ENCODE data around the gene PPP1R15B. TPM values are rescaled to one million over a fixed set of nuclear protein-coding genes. Genes with fewer than 3 reads are reported as not detected.

The PPP1R15B gene
- total RNA-seq, 1 experiment from 2014 or later, result 45.9 TPM

- TF ChIP-seq CTCF (conservative IDR thresholded peaks at IDR 0.05), result no peak
- Mint-ChIP-seq H3K36me3 (ENCODE audit: insufficient read depth in 1 of 3, low read depth in 3 of 3) (peaks cover 9 to 26% (median 17%) of the 10 kb centered on the region in 3 experiments; a peak in 6 of 7 replicates), H3K27ac (peak overlapping the region in 1 of 3 experiments; percentile 81; a peak in 1 of 7 replicates), H3K4me3 (no peak overlapping the region), H3K4me1 (peaks cover 32 to 42% of the 10 kb centered on the region in 2 experiments), H3K9me3 (no peaks in the 10 kb centered on the region), H3K27me3 (ENCODE audit: low read depth) (no peaks in the 10 kb centered on the region)
- Histone ChIP-seq H2BK15ac (ENCODE audit: low read depth, low read length) (no peak overlapping the region), H4K20me1 (ENCODE audit: control insufficient read depth, insufficient read depth, insufficient read length) (no peaks in the 10 kb centered on the region), H3K27me3 (ENCODE audit: insufficient read depth, low read length) (no peaks in the 10 kb centered on the region), H3K4ac (ENCODE audit: low read depth, low read length) (no peak overlapping the region), H3K4me2 (ENCODE audit: insufficient read depth, insufficient read length, low read length) (no peak overlapping the region), H4K8ac (replicated peaks; ENCODE audit: insufficient read length, low read depth, low read length) (no peak overlapping the region), H3T11ph (ENCODE audit: low read length) (no peak overlapping the region), H3K23ac (ENCODE audit: insufficient read length, low read depth, low read length) (no peak overlapping the region), H2BK5ac (ENCODE audit: insufficient read length, low read length) (no peak overlapping the region), H2BK12ac (ENCODE audit: insufficient read length, low read depth, low read length) (no peak overlapping the region), H2AFZ (ENCODE audit: low read length) (no peak overlapping the region), H2BK120ac (ENCODE audit: low read depth, low read length, poor library complexity, severe bottlenecking) (no peak overlapping the region), H3K27ac (ENCODE audit: insufficient read length, low read depth, low read length) (no peak overlapping the region), H3K9ac (ENCODE audit: extremely low read depth, insufficient read length, low read length) (no peak overlapping the region), H3K14ac (ENCODE audit: insufficient read depth, low read length) (no peak overlapping the region), H2BK20ac (ENCODE audit: low read depth, low read length, poor library complexity, severe bottlenecking) (no peak overlapping the region), H3K9me3 (ENCODE audit: control insufficient read depth, low read depth, low read length) (no peaks in the 10 kb centered on the region), H3K4me1 (ENCODE audit: insufficient read depth, low read length) (peaks cover 8% of the 10 kb centered on the region; the same call in 1 of the 2 replicates), H3K18ac (ENCODE audit: insufficient read length, low read depth, low read length) (no peak overlapping the region), H3K79me1 (ENCODE audit: insufficient read depth, low read depth, low read length, poor library complexity, severe bottlenecking) (no peaks in the 10 kb centered on the region), H3K23me2 (ENCODE audit: insufficient read length, low read depth, low read length, poor library complexity, severe bottlenecking) (no peaks in the 10 kb centered on the region), H3K79me2 (ENCODE audit: insufficient read depth, low read length) (no peaks in the 10 kb centered on the region), H4K5ac (ENCODE audit: insufficient read length, low read depth, low read length) (no peak overlapping the region), H3K56ac (ENCODE audit: insufficient read length, low read depth, low read length) (no peak overlapping the region), H4K91ac (ENCODE audit: insufficient read length, low read depth, low read length) (no peak overlapping the region), H2AK5ac (ENCODE audit: insufficient read length, low read length) (no peak overlapping the region)
- no peak for DNase-seq
- no CpG with 5 or more reads among the region's 8 CpGs for WGBS (ENCODE audit: extremely low coverage, insufficient read length, low lambda C conversion rate)
Measured at GRCh38 chr1:204449678-204450280, 38.2 kb upstream of the PPP1R15B start.
